Left ventricle myocardium superior (tissue), 1 donor: Measurements from ENCODE around the gene ABI3. TPM values are rescaled to one million over a fixed set of nuclear protein-coding genes. Genes with fewer than 3 reads are reported as not detected.
"Not testable (repeated sequence)": the region's sequence is repeated elsewhere in the genome, so short reads cannot be mapped to it uniquely, and the experiment has no call there.

Experiments used
- ATAC-seq: fragments of 200-7000 bp; cut with Tn5 transposase; one replicate; pipeline ENCODE4 v1.9.1; 2020; ENCODE audit warnings: mild to moderate bottlenecking, moderate library complexity
- DNase-seq: peaks from one replicate; pipeline ENCODE4 v3.0.0-alpha.2; 2020
- intact Hi-C: fragments of 100-400 bp; cut with micrococcal nuclease; formaldehyde crosslinking; loops from one replicate; pipeline ENCODE4 v1.11.0; 2022
- long read RNA-seq: library from polyadenylated mRNA; unstranded; transcript quantifications from one replicate; pipeline ENCODE4 v2.0.0, GENCODE V29; 2021
- total RNA-seq: library from RNA; stranded (reverse); fragmentation: NEBNext Ultra II Directional; extraction: Animal tissue kit (Norgen Biotek cat#: 25700); gene quantifications from one replicate; pipeline ENCODE4 v1.2.1, GENCODE V29; 2021
- donor health status: DM: no; HTN: yes; CAD: no; lungs with severe emphysema.

ABI3 gene
- total RNA-seq, result 5.6 TPM
- long read RNA-seq, partial matches to known transcripts, result 1 of 3 reads
- long read RNA-seq, other reads (novel, unspliced or antisense), result 1 of 3 reads

GRCh38 chr17:49210158-49211029, at the start of gene ABI3, which contains the start of gene GNGT2:
TSS of gene ABI3 (plus strand) at chr17:49210707. CDS start at chr17:49210725, 18 bp downstream.
TSS of gene GNGT2 (minus strand) at chr17:49210574. CDS start at chr17:49207422, 3,152 bp downstream.
- intact Hi-C loops, result no loop called here
- ATAC-seq (peak; percentile 81), DNase-seq (peak; percentile 45)

GRCh38 chr17:49162866-49163265, 47.6 kb upstream of the ABI3 start:
- ATAC-seq (no peak), DNase-seq (no peak)
- intact Hi-C loops, result no loop called here

- no peak for DNase-seq
- ATAC-seq, result no peak
- intact Hi-C loops, result no loop called here
Measured at GRCh38 chr17:49165143-49165542, 45.4 kb upstream of the ABI3 start.

- intact Hi-C loops, result no loop called here
- DNase-seq (no peak), ATAC-seq (no peak)
Measured at GRCh38 chr17:49168706-49169105, 41.8 kb upstream of the ABI3 start.

GRCh38 chr17:49170216-49170615, 40.3 kb upstream of the ABI3 start:
- ATAC-seq, result no peak
- no peak for DNase-seq
- intact Hi-C loops, result no loop called here

- ATAC-seq, intact Hi-C loops: not testable (repeated sequence)
Measured at GRCh38 chr17:49170711-49171110, 39.8 kb upstream of the ABI3 start.

GRCh38 chr17:49175978-49176377, 34.5 kb upstream of the ABI3 start:
- ATAC-seq, DNase-seq, intact Hi-C loops: not testable (repeated sequence)

More at GRCh38 chr17:49170711-49171110, 39.8 kb upstream of the ABI3 start:
- DNase-seq, result not testable (repeated sequence)

- intact Hi-C loops, result no loop called here
- DNase-seq (peak; percentile 75), ATAC-seq (peak; percentile 63)
Measured at GRCh38 chr17:49180303-49180702, 30.2 kb upstream of the ABI3 start.

- intact Hi-C loops, result no loop called here
- ATAC-seq, result no peak
Measured at GRCh38 chr17:49180998-49181635, 29.4 kb upstream of the ABI3 start.

GRCh38 chr17:49183341-49183740, 27.2 kb upstream of the ABI3 start:
- no peak for ATAC-seq
- DNase-seq, result no peak
- intact Hi-C loops, result no loop called here

More at GRCh38 chr17:49180998-49181635, 29.4 kb upstream of the ABI3 start:
- DNase-seq, result no peak

- intact Hi-C loops, result no loop called here
- DNase-seq, result no peak
- no peak for ATAC-seq
Measured at GRCh38 chr17:49183801-49184200, 26.7 kb upstream of the ABI3 start.

GRCh38 chr17:49184522-49184921, 26.0 kb upstream of the ABI3 start:
- ATAC-seq, DNase-seq, intact Hi-C loops: not testable (repeated sequence)

- ATAC-seq, intact Hi-C loops, DNase-seq: not testable (repeated sequence)
Measured at GRCh38 chr17:49185381-49185780, 25.1 kb upstream of the ABI3 start.

GRCh38 chr17:49187301-49187700, 23.2 kb upstream of the ABI3 start:
- intact Hi-C loops, result no loop called here
- DNase-seq, result no peak
- ATAC-seq, result no peak

- intact Hi-C loops, result loop anchor here (5.0 kb wide), 1 partner anchor 36 kb away; no protein-coding TSS in a partner anchor
- ATAC-seq, result no peak
- DNase-seq, result no peak
Measured at GRCh38 chr17:49190932-49191331, 19.6 kb upstream of the ABI3 start.

GRCh38 chr17:49191409-49191916, 19.0 kb upstream of the ABI3 start:
- DNase-seq, result no peak
- intact Hi-C loops, result loop anchor here (5.0 kb wide), 1 partner anchor 36 kb away; no protein-coding TSS in a partner anchor
- ATAC-seq, result no peak

GRCh38 chr17:49191917-49192741, 18.4 kb upstream of the ABI3 start:
- DNase-seq, result peak; percentile 91
- ATAC-seq, result peak; percentile 92
- intact Hi-C loops, result loop anchor here (5.0 kb wide), 1 partner anchor 35 kb away; no protein-coding TSS in a partner anchor

- ATAC-seq, result no peak
- peak; percentile 32 for DNase-seq
Measured at GRCh38 chr17:49193513-49194296, 16.8 kb upstream of the ABI3 start.

More at GRCh38 chr17:49193513-49194296, 16.8 kb upstream of the ABI3 start:
- intact Hi-C loops, result loop anchor here (5.0 kb wide), 1 partner anchor 34 kb away; no protein-coding TSS in a partner anchor
